HEK293T (cell line): ENCODE results near the gene SLC35E2B.

ENCODE experiments used
- CTCF ChIA-PET: fragments of 350-600 bp; formaldehyde crosslinking; extraction: SDS; loops from one replicate; lab custom pipeline; 2021; ENCODE audit warnings: antibody characterized with exemption, inconsistent platforms; lab: Yijun Ruan, JAX
- POLR2A ChIA-PET: fragments of 350-600 bp; formaldehyde crosslinking; extraction: SDS; loops from one replicate; lab custom pipeline; 2020; ENCODE audit warnings: antibody characterized with exemption, inconsistent platforms; lab: Yijun Ruan, JAX
- DNase-seq: peaks from one replicate; pipeline ENCODE4 v3.0.0; 2012; ENCODE audit warnings: mixed read lengths; ENCODE audit errors: extremely low spot score
- ARNT ChIP-seq: fragments of 450-650 bp; IDR thresholded peaks from 2 replicates; pipeline ENCODE4 v1.6.1; 2017; ENCODE audit warnings: mild to moderate bottlenecking
- BHLHE40 ChIP-seq: fragments of 450-650 bp; IDR thresholded peaks from 2 replicates; pipeline ENCODE4 v1.6.1; 2016; ENCODE audit warnings: mild to moderate bottlenecking, moderate library complexity, borderline replicate concordance
- CTBP1 ChIP-seq: fragments of 450-650 bp; IDR thresholded peaks from 2 replicates; pipeline ENCODE4 v1.6.1; 2016; ENCODE audit warnings: borderline replicate concordance
- ELF4 ChIP-seq: fragments of 450-650 bp; IDR thresholded peaks from 2 replicates; pipeline ENCODE4 v1.6.1; 2017; ENCODE audit warnings: antibody characterized with exemption
- FOXA1 ChIP-seq: fragments of 450-650 bp; IDR thresholded peaks from 2 replicates; pipeline ENCODE4 v1.6.1; 2016; ENCODE audit warnings: mild to moderate bottlenecking
- FOXK2 ChIP-seq: fragments of 450-650 bp; IDR thresholded peaks from 2 replicates; pipeline ENCODE4 v1.6.1; 2016; ENCODE audit warnings: mild to moderate bottlenecking
- FOXM1 ChIP-seq: fragments of 450-650 bp; IDR thresholded peaks from 2 replicates; pipeline ENCODE4 v1.6.1; 2017; ENCODE audit warnings: mild to moderate bottlenecking, borderline replicate concordance
- HDGF ChIP-seq: fragments of 450-650 bp; IDR thresholded peaks from 2 replicates; pipeline ENCODE4 v1.6.1; 2017; ENCODE audit warnings: antibody characterized with exemption, borderline replicate concordance
- L3MBTL2 ChIP-seq: fragments of 450-650 bp; conservative IDR thresholded peaks from 2 replicates; pipeline ENCODE4 v1.6.1; 2016; ENCODE audit warnings: mild to moderate bottlenecking
- LEF1 ChIP-seq: fragments of 450-650 bp; IDR thresholded peaks from 2 replicates; pipeline ENCODE4 v1.6.1; 2017; ENCODE audit warnings: mild to moderate bottlenecking, borderline replicate concordance
- NFRKB ChIP-seq: fragments of 450-650 bp; IDR thresholded peaks from 2 replicates; pipeline ENCODE4 v1.6.1; 2016; ENCODE audit warnings: mild to moderate bottlenecking, moderate library complexity
- SP1 ChIP-seq: fragments of 450-650 bp; IDR thresholded peaks from 2 replicates; pipeline ENCODE4 v1.6.1; 2017
- SUZ12 ChIP-seq: fragments of 450-650 bp; IDR thresholded peaks from 2 replicates; pipeline ENCODE4 v1.6.1; 2016; ENCODE audit warnings: mild to moderate bottlenecking
- TARDBP ChIP-seq: fragments of 450-650 bp; IDR thresholded peaks from 2 replicates; pipeline ENCODE4 v1.6.1; 2016
- ZNF384 ChIP-seq: fragments of 450-650 bp; IDR thresholded peaks from 2 replicates; pipeline ENCODE4 v1.6.1; 2016
- TF ChIP-seq, protein P1 (sequence below): fragments of 450-650 bp; IDR thresholded peaks from 2 replicates; pipeline ENCODE4 v1.6.1; 2016

The SLC35E2B gene

DNA sequence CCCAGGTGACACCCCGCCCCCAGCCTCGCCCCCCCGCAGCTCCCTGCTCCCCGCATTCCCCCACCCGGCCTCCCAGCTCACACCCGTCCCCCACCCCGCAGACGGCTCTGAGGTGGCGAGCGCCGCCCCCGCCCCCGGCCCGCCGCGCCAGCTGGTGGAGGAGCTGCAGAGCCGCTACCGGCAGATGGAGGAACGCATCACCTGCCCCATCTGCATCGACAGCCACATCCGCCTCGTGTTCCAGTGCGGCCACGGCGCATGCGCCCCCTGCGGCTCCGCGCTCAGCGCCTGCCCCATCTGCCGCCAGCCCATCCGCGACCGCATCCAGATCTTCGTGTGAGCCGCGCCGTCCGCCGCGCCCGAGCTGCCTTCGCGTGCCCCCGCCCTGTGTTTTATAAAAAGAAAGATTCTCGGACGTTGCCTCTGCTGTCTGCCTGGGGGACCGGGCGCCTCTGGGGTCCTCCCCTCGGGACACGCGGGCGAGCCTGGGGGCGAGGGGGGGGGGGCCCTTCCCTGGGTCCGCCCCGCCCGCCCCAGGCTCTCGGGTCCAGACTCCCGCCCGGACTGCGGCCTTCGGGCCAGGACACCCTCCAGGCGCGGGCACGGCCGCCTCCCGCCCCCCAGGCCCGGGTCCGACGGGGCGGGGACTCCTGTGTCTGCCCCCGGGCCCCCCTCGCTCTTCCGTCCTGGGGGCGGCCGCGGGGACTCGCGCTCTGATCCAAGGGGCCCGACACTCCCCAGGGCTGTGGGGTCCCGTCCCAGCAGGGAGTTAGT is 62.2 kb downstream of the SLC35E2B start:
- DNase-seq = no peak
- ChIA-PET POLR2A (no interaction called here), CTCF (no interaction called here)
- TF ChIP-seq NFRKB = no peak
- TF ChIP-seq ELF4 = no peak
- TF ChIP-seq, protein P1, sequence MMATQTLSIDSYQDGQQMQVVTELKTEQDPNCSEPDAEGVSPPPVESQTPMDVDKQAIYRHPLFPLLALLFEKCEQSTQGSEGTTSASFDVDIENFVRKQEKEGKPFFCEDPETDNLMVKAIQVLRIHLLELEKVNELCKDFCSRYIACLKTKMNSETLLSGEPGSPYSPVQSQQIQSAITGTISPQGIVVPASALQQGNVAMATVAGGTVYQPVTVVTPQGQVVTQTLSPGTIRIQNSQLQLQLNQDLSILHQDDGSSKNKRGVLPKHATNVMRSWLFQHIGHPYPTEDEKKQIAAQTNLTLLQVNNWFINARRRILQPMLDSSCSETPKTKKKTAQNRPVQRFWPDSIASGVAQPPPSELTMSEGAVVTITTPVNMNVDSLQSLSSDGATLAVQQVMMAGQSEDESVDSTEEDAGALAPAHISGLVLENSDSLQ = no peak
- no peak for TF ChIP-seq SP1
- TF ChIP-seq ZNF384 = no peak
- no peak for TF ChIP-seq SUZ12
- no peak for TF ChIP-seq TARDBP
- no peak for TF ChIP-seq LEF1
- TF ChIP-seq L3MBTL2 = no peak
- TF ChIP-seq FOXM1 = no peak

DNA sequence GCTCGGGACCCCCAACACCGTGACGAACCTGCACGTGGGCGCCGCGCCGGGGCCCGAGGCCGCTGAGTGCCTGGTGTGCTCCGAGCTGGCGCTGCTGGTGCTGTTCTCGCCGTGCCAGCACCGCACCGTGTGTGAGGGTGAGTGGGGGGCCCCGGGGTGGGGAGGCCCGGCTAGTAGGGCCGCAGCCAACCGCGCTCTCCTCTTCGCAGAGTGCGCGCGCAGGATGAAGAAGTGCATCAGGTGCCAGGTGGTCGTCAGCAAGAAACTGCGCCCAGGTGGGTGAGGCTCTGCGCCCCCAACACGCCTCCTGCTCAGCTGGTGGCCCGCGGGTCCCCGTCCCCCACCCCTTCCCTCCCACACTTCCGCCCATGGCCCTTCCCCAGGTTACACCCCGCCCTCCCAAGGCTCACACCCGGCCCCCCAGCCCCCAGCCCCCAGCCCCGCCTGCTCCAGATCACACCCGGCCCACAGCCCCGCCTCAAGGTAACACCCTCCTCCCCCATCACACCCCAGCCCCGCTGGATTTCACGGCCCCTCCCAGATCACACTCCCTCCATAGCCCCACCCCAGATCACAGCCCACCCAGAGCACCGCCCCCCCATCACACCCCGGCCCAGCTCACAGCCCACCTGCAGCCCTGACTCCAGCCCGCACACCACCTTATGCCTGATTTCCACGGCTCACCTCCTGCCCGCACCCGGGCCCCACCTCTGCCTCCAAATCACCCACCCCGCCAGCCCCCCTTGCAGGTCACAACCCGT is 63.0 kb downstream of the SLC35E2B start:
- TF ChIP-seq HDGF (no peak), CTBP1 (no peak), TARDBP (no peak), SUZ12 (no peak), L3MBTL2 (no peak), ARNT (no peak), FOXA1 (no peak), FOXK2 (no peak), BHLHE40 (no peak), SP1 (no peak), FOXM1 (no peak), ZNF384 (no peak), LEF1 (no peak), ELF4 (no peak), NFRKB (no peak)
- TF ChIP-seq, protein P1 = no peak
- ChIA-PET POLR2A (no interaction called here), CTCF (no interaction called here)
- DNase-seq = no peak

DNA sequence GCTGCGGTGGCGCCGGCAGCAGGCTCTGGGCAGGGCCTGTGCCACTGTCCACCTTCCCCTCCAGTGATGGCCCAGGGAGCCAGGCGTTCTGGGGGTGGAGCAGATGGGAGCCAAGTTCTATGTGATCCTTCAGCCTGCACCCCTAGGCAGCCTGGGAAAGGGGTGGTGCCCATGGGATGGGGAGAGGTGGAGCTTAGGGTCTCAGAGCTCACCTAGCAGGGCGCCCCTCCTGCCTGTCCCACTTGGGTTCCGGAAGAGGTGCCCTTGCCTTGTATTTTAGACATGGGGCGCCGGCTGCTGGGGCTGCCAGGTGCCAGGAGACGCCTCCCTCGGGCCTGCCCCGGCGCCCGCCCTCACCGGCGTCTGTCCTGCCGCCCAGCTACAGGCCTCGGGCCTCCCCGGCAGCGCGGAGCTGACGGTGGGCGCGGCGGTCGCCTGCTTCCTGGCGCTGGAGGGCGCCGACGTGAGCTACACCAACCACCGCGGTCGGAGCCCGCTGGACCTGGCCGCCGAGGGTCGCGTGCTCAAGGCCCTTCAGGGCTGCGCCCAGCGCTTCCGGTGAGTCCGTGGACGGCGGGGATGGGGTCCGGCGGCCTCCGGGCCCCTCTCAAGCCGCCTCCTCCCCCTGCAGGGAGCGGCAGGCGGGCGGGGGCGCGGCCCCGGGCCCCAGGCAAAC is 63.7 kb downstream of the SLC35E2B start:
- ChIA-PET POLR2A (interaction anchor here (0.7 kb wide), 1 partner anchor 13 kb away, joined by 3 read pairs; no protein-coding TSS in a partner anchor), CTCF (no interaction called here)
- no peak for DNase-seq
- TF ChIP-seq SP1 = no peak
- TF ChIP-seq HDGF = no peak
- no peak for TF ChIP-seq LEF1
- TF ChIP-seq CTBP1 = no peak
- TF ChIP-seq FOXK2 = no peak
- TF ChIP-seq ELF4 = no peak
- TF ChIP-seq FOXM1 = no peak
- no peak for TF ChIP-seq NFRKB
- no peak for TF ChIP-seq ZNF384
- no peak for TF ChIP-seq L3MBTL2
- TF ChIP-seq TARDBP = no peak
- no peak for TF ChIP-seq BHLHE40
- no peak for TF ChIP-seq ARNT
- TF ChIP-seq SUZ12 = no peak
- TF ChIP-seq FOXA1 = no peak
- TF ChIP-seq, protein P1 = no peak

DNA sequence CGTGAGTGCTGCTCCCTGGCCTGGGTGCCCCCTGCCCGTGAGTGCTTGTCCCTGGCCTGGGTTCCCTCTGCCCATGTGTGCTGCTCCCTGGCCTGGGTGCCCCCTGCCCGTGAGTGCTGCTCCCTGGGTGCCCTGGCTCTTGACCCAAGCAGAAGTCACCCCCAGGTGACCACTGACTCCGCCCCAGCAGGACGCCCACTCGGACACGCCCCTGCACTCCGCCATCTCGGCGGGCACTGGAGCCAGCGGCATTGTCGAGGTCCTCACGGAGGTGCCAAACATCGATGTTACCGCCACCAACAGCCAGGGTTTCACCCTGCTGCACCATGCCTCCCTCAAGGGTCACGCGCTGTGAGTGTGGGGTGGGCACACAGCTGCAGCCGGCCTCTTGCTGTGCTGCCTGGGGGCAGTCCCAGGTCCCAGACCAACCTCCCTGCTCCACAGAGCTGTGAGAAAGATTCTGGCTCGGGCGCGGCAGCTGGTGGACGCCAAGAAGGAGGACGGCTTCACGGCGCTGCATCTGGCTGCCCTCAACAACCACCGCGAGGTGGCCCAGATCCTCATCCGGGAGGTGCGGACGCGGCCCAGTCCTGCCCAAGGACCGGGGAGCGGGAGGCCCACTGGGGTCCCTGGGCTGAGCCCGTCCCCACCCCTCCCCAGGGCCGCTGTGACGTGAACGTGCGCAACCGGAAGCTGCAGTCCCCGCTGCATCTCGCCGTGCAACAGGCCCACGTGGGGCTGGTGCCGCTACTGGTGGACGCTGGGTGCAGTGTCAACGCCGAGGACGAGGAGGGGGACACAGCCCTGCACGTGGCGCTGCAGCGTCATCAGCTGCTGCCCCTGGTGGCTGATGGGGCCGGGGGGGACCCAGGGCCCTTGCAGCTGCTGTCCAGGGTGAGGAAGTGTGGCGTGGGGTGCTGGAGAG is 64.5 kb downstream of the SLC35E2B start:
- ChIA-PET CTCF (no interaction called here), POLR2A (interaction anchor here (0.7 kb wide), 1 partner anchor 12 kb away, joined by 3 read pairs; no protein-coding TSS in a partner anchor)
- TF ChIP-seq FOXA1 = no peak
- TF ChIP-seq, protein P1 = no peak
- no peak for TF ChIP-seq NFRKB
- TF ChIP-seq LEF1 = no peak
- no peak for TF ChIP-seq BHLHE40
- no peak for DNase-seq
